GM13976 (cell line): ENCODE measurements around the gene GALK1.

Experiments
- DNase-seq: peaks from one replicate; pipeline ENCODE4 v3.0.0; 2012; ENCODE audit warnings: low spot score
- in situ Hi-C: fragments of 300-500 bp; cut with MboI; formaldehyde crosslinking; loops from one replicate; pipeline ENCODE4 v1.12.0; 2022; ENCODE audit warnings: low sequenced_read_pairs, mixed read lengths, inconsistent platforms; ENCODE audit not compliant: unreplicated experiment
- TF ChIP-seq, protein P1 (sequence below): IDR thresholded peaks from 2 replicates; pipeline ENCODE4 v1.5.1; 2012; ENCODE audit warnings: borderline replicate concordance, mild to moderate bottlenecking; ENCODE audit not compliant: insufficient read depth; ENCODE audit errors: extremely low read depth, missing control alignments, control extremely low read depth

Gene GALK1

DNA sequence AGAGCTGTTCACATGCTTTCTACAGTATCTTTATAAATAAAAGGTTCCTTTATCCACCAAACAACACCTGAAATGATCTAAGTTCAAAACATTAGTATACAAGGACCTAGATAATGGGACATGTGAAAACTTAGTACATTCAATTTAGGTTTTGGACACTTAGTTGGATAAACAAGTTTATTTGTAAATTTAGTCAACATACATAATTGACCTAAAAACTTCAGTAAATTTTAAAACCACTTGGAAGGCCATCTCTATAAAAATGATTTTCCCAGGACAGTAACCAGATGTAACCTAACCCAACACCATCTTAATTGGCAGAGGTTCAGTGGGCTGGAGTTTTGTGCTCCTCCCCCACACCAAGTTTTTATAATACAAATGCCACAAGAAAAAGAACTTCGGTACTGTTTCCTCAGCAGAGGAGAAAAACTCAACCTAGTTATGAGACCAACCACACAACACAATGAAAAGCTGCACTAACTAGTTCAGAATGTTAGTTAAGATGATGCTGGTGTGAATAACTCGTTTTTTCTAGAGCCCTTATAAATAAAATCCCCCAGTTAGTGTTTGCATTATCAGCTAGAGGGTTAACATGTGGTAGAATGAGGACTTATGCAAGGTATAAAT lies 12.4 kb upstream of the GALK1 start:
- DNase-seq, result no peak
- in situ Hi-C loops, result no loop called here
- TF ChIP-seq, protein P1, sequence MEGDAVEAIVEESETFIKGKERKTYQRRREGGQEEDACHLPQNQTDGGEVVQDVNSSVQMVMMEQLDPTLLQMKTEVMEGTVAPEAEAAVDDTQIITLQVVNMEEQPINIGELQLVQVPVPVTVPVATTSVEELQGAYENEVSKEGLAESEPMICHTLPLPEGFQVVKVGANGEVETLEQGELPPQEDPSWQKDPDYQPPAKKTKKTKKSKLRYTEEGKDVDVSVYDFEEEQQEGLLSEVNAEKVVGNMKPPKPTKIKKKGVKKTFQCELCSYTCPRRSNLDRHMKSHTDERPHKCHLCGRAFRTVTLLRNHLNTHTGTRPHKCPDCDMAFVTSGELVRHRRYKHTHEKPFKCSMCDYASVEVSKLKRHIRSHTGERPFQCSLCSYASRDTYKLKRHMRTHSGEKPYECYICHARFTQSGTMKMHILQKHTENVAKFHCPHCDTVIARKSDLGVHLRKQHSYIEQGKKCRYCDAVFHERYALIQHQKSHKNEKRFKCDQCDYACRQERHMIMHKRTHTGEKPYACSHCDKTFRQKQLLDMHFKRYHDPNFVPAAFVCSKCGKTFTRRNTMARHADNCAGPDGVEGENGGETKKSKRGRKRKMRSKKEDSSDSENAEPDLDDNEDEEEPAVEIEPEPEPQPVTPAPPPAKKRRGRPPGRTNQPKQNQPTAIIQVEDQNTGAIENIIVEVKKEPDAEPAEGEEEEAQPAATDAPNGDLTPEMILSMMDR, result no peak

DNA sequence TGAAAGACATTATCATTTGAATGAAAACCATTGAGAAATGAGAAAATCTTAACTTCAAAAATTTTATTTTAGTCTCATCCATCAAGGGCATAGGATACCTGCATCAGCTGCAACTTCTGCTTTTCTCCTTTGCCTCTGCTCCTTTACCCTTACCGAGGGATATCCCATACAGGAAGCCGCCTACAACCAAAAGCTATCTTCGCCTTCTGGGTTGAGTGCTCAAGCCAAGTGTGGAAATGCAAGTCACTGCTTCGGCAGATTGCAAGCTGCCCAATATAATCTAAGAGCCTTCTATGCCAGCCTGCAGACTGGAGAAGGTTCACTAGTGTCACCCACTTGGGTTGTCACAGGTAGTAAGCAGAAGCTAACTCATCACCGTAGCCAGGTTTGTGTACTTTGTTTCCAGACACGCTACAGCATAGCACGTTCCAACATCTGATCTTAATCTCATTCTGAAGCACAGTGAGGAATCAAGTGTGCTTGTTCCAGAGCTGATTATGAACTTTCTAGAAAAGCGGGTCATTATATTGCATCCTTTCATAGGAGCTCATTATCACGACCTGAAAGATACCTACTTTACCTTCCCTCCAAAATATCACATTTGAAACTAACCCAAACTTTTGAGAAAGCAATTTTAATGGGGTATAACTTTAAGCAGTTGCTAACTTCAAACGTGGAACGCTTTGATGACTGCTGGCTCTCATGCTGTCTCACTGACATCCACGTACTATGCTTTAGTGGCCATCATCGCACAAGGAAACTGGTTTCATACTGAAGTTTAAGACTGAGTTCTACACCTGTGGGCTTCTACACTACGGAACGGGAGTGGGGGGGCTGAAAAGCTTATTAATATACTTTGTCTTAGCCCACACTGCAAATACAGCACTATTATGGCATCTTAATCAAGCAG lies 11.6 kb upstream of the GALK1 start:
- TF ChIP-seq, protein P1, result no peak
- in situ Hi-C loops, result no loop called here
- DNase-seq, result no peak

DNA sequence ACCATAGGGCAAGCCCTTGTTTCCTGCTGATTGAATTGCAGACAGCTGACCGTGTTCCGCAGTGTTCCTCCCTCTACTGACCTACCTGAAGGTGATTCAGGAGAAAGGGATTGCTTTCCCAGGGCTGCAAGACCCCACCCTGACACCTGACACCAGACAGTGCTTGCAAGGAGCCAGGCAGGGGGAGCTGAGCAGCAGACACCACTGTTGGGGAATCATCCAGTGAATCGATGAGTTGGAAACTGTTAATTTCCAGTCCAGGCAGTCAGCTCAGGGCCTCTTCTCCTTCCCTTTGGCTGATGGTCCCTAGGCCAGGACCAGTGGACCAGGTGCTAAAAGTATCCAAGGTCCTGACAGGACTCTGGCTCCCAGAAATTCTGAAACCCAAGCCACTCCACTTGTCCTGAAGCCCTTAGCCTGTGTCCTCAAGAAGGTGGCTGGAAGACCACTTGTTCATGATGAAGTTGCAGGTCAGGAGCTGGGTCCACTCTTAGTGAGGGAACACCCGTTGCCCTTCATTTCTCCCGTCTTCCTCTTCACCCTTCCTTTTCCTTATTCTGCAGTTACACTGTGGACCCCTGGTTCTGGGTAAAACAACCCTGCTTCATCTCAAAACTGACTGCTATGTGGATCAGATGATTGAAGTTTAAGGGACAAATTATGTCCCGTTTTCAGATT lies 10.1 kb upstream of the GALK1 start:
- in situ Hi-C loops, result no loop called here
- no peak for DNase-seq
- TF ChIP-seq, protein P1, result no peak

DNA sequence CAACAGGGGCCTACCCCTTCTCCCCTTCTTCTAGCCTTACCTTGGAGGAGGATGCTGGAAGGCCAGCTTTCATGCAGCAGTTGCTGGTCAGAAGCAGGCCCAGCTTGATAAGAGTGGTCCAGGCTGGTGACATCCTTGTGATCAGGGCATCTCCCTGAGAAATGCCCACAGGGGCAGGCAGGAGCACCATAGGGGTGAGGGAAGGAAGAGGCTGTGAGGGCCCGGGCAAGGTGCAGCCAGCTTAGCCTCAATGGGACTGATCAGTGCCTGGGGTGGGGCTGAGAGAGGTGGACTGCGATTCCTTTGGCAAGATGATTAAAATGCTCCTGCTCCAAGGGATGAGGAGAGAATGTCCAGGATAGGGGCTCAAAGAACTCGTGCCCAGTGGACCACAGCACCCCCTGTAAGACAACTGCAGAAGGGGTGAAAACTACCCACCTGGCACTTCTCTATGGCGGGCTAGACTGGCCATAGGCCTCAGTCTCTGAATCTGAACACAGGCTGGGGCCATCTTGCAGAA lies 9.5 kb upstream of the GALK1 start:
- no peak for DNase-seq
- TF ChIP-seq, protein P1, result no peak
- in situ Hi-C loops, result no loop called here

DNA sequence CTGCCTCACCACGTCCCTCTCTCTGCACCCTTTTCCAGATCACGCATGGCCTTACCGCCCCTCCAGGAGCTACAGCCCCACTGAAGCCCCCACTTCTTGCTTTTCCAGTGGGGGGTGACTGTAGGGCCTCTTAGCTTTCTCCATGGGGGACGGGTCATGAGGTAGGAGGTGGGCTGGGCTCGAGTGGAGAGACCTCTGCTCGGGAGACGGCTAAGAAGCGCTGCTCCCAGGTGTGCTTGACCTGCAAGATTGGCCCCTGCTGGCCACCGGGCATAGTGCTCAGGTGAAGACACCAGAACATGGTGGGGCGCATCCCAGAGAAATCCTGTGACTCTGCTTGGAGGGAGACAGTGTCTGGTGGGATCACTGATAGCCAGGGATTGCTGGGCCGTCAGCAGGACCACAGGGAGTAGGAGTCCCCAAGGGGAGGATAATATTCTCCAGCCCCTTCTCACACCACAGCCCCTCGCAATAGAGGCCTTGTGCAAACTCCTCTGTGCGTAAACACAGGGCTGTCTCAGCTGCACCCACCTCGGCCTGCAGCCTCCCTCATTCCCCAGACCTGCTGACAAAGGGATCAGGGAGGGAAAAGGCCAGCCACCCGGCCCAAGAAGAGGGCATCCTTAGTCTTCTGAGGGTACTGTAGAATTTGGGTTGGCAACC lies 8.9 kb upstream of the GALK1 start:
- DNase-seq, result no peak
- TF ChIP-seq, protein P1, result no peak
- in situ Hi-C loops, result no loop called here
